ENCODE measurements around the gene TWNK.

TWNK gene

GRCh38 chr10:101008823-101009423 lies 21.6 kb downstream of the TWNK start:
- H3K36me3 ChIP-seq (ENCODE audit: insufficient read depth, low read length) = peaks cover 10% of the 10 kb centered on the region; the same call in 1 of the 2 replicates
- 0 out of 2 replicates have a peak, but pooled peaks cover 2% of the 10 kb centered on the region for H3K4me1 ChIP-seq (ENCODE audit: insufficient read depth, low read length)
- DNase-seq (no peak), ATAC-seq (ENCODE audit: insufficient read depth, low read depth) (no peak)
- H3K27ac ChIP-seq (ENCODE audit: low read length) = no peak overlapping the region
- H3K9ac ChIP-seq (ENCODE audit: low read depth, low read length) = no peak overlapping the region
- no peak overlapping the region for H3K4me3 ChIP-seq (ENCODE audit: low read depth in 1 of 2, low read length in 2 of 2)
- no peaks in the 10 kb centered on the region for H3K79me2 ChIP-seq (ENCODE audit: insufficient read depth, low read length)
- no peak overlapping the region for H2AFZ ChIP-seq (ENCODE audit: low read depth, low read length)
- H3K4me2 ChIP-seq (ENCODE audit: insufficient read depth, low read length) = no peak overlapping the region
- H3K9me3 ChIP-seq (ENCODE audit: insufficient read depth, low read length, severe bottlenecking) = no peaks in the 10 kb centered on the region
- no peaks in the 10 kb centered on the region for H3K27me3 ChIP-seq (ENCODE audit: insufficient read depth, low read length, poor library complexity)
- TF ChIP-seq, protein P1, sequence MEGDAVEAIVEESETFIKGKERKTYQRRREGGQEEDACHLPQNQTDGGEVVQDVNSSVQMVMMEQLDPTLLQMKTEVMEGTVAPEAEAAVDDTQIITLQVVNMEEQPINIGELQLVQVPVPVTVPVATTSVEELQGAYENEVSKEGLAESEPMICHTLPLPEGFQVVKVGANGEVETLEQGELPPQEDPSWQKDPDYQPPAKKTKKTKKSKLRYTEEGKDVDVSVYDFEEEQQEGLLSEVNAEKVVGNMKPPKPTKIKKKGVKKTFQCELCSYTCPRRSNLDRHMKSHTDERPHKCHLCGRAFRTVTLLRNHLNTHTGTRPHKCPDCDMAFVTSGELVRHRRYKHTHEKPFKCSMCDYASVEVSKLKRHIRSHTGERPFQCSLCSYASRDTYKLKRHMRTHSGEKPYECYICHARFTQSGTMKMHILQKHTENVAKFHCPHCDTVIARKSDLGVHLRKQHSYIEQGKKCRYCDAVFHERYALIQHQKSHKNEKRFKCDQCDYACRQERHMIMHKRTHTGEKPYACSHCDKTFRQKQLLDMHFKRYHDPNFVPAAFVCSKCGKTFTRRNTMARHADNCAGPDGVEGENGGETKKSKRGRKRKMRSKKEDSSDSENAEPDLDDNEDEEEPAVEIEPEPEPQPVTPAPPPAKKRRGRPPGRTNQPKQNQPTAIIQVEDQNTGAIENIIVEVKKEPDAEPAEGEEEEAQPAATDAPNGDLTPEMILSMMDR (IDR thresholded peaks at IDR 0.05; ENCODE audit: borderline replicate concordance, extremely low read depth, low read length, poor library complexity, severe bottlenecking) = no peak
- no peak for TF ChIP-seq EZH2 (IDR thresholded peaks at IDR 0.05; ENCODE audit: borderline replicate concordance, low read depth, low read length, severe bottlenecking)
- H4K20me1 ChIP-seq (ENCODE audit: insufficient read depth, low read length) = peaks cover 3% of the 10 kb centered on the region; the same call in 1 of the 2 replicates

- peaks cover 6% of the 10 kb centered on the region for H4K20me1 ChIP-seq (ENCODE audit: insufficient read depth, low read length)
- H3K27me3 ChIP-seq (ENCODE audit: insufficient read depth, low read length, poor library complexity) = no peaks in the 10 kb centered on the region
- H3K27ac ChIP-seq (ENCODE audit: low read length) = no peak overlapping the region
- H3K9ac ChIP-seq (ENCODE audit: low read depth, low read length) = no peak overlapping the region
- no peak for ATAC-seq (ENCODE audit: insufficient read depth, low read depth)
- H3K4me1 ChIP-seq (ENCODE audit: insufficient read depth, low read length) = peaks cover 7% of the 10 kb centered on the region; the same call in 1 of the 2 replicates
- TF ChIP-seq EZH2 (IDR thresholded peaks at IDR 0.05; ENCODE audit: borderline replicate concordance, low read depth, low read length, severe bottlenecking) = no peak
- TF ChIP-seq, protein P1 (IDR thresholded peaks at IDR 0.05; ENCODE audit: borderline replicate concordance, extremely low read depth, low read length, poor library complexity, severe bottlenecking) = no peak
- no peak overlapping the region for H2AFZ ChIP-seq (ENCODE audit: low read depth, low read length)
- peaks cover 10% of the 10 kb centered on the region; the same call in 1 of the 2 replicates for H3K36me3 ChIP-seq (ENCODE audit: insufficient read depth, low read length)
- no peak overlapping the region for H3K4me2 ChIP-seq (ENCODE audit: insufficient read depth, low read length)
- no peak overlapping the region for H3K4me3 ChIP-seq (ENCODE audit: low read depth in 1 of 2, low read length in 2 of 2)
- no peak for DNase-seq
- no peaks in the 10 kb centered on the region for H3K9me3 ChIP-seq (ENCODE audit: insufficient read depth, low read length, severe bottlenecking)
- H3K79me2 ChIP-seq (ENCODE audit: insufficient read depth, low read length) = no peaks in the 10 kb centered on the region
These were observed 23.0 kb downstream of the TWNK start for GRCh38 chr10:101010329-101010728.

- Histone ChIP-seq H3K4me3 (ENCODE audit: low read depth in 1 of 2, low read length in 2 of 2) (no peak overlapping the region), H3K27me3 (ENCODE audit: insufficient read depth, low read length, poor library complexity) (no peaks in the 10 kb centered on the region), H3K27ac (ENCODE audit: low read length) (no peak overlapping the region), H3K9ac (ENCODE audit: low read depth, low read length) (no peak overlapping the region), H3K4me2 (ENCODE audit: insufficient read depth, low read length) (no peak overlapping the region), H2AFZ (ENCODE audit: low read depth, low read length) (no peak overlapping the region), H3K36me3 (ENCODE audit: insufficient read depth, low read length) (no peaks in the 10 kb centered on the region), H3K9me3 (ENCODE audit: insufficient read depth, low read length, severe bottlenecking) (no peaks in the 10 kb centered on the region), H4K20me1 (ENCODE audit: insufficient read depth, low read length) (peaks cover 7% of the 10 kb centered on the region), H3K4me1 (ENCODE audit: insufficient read depth, low read length) (peaks cover 7% of the 10 kb centered on the region; the same call in 1 of the 2 replicates), H3K79me2 (ENCODE audit: insufficient read depth, low read length) (no peaks in the 10 kb centered on the region)
- no peak for DNase-seq
- ATAC-seq (ENCODE audit: insufficient read depth, low read depth) = no peak
- TF ChIP-seq, protein P1 (IDR thresholded peaks at IDR 0.05; ENCODE audit: borderline replicate concordance, extremely low read depth, low read length, poor library complexity, severe bottlenecking) = no peak
- TF ChIP-seq EZH2 (IDR thresholded peaks at IDR 0.05; ENCODE audit: borderline replicate concordance, low read depth, low read length, severe bottlenecking) = no peak
These were observed 24.4 kb downstream of the TWNK start for GRCh38 chr10:101011517-101012423.

Measured in DND-41 (cell line).